Common myeloid progenitor, CD34-positive (primary cell): Measurements from ENCODE around the gene ANKRD17.

Experiments used
- CTCF ChIA-PET: fragments of 350-600 bp; sonication (Branson Sonifier 250); formaldehyde crosslinking; loops from one replicate; lab custom pipeline; 2021; ENCODE audit warnings: antibody characterized with exemption; lab: Charles Lee
- POLR2A ChIA-PET: fragments of 350-600 bp; sonication (Branson Sonifier 250); formaldehyde crosslinking; loops from one replicate; lab custom pipeline; 2021; ENCODE audit warnings: antibody characterized with exemption; lab: Charles Lee
- DNase-seq, 3 donors: peaks; one replicate each; pipeline versions ENCODE4 v3.0.0 to v3.0.0-alpha.2; 2013
- H3K27ac ChIP-seq, 2 experiments: 1 replicate in 1 of 2; 2 replicates in 1 of 2; pipeline ENCODE4 v1.7.0; 2013; ENCODE audit warnings: inconsistent platforms in 2 of 2, low read length in 2 of 2, mild to moderate bottlenecking in 2 of 2, low read depth in 1 of 2, moderate library complexity in 1 of 2; ENCODE audit not compliant: severe bottlenecking in 2 of 2, insufficient read depth in 1 of 2, poor library complexity in 1 of 2
- H3K27me3 ChIP-seq, 5 experiments: replicated peaks in 2 of 5; 1 replicate in 3 of 5; 2 replicates in 2 of 5; pipeline versions ENCODE4 v1.6.1 to v1.7.0; 2013; ENCODE audit warnings: low read length in 4 of 5, mild to moderate bottlenecking in 2 of 5, moderate library complexity in 2 of 5, inconsistent platforms in 1 of 5; ENCODE audit not compliant: insufficient read depth in 5 of 5, control insufficient read depth in 4 of 5
- H3K36me3 ChIP-seq, 4 experiments: 1 replicate in 2 of 4; 2 replicates in 2 of 4; pipeline versions ENCODE4 v1.6.1 to v1.7.0; 2013; ENCODE audit warnings: low read length in 3 of 4, control low read depth in 1 of 4, mild to moderate bottlenecking in 1 of 4; ENCODE audit not compliant: control insufficient read depth in 4 of 4, insufficient read depth in 4 of 4
- H3K4me1 ChIP-seq, 4 experiments: 1 replicate in 3 of 4; 2 replicates in 1 of 4; pipeline versions ENCODE4 v1.6.1 to v1.7.1; 2013; ENCODE audit warnings: low read length in 3 of 4, mild to moderate bottlenecking in 3 of 4, control low read depth in 1 of 4, inconsistent platforms in 1 of 4, moderate library complexity in 1 of 4; ENCODE audit not compliant: control insufficient read depth in 4 of 4, insufficient read depth in 4 of 4; ENCODE audit errors: control extremely low read depth in 1 of 4
- H3K4me3 ChIP-seq, 7 experiments: 1 replicate in 4 of 7; 2 replicates in 3 of 7; pipeline versions ENCODE4 v1.5.1 to v1.7.0; 2013; ENCODE audit warnings: mild to moderate bottlenecking in 7 of 7, low read length in 6 of 7, moderate library complexity in 6 of 7, inconsistent platforms in 2 of 7, low read depth in 2 of 7, control low read depth in 1 of 7; ENCODE audit not compliant: insufficient read depth in 4 of 7, control insufficient read depth in 1 of 7; ENCODE audit errors: extremely low read depth in 1 of 7
- H3K9me3 ChIP-seq, 5 experiments: 1 replicate in 4 of 5; 2 replicates in 1 of 5; pipeline versions ENCODE4 v1.6.1 to v1.7.1; 2013; ENCODE audit warnings: low read length in 4 of 5, mild to moderate bottlenecking in 2 of 5, inconsistent platforms in 1 of 5, low read depth in 1 of 5, moderate library complexity in 1 of 5; ENCODE audit not compliant: control insufficient read depth in 4 of 5, insufficient read depth in 2 of 5; ENCODE audit errors: control extremely low read depth in 1 of 5
- WGBS: methylation state at CpG from one replicate; pipeline ENCODE4 v1.1.5; 2013; ENCODE audit not compliant: insufficient coverage; 5-methylcytosine and 5-hydroxymethylcytosine counted together

Gene ANKRD17

DNA sequence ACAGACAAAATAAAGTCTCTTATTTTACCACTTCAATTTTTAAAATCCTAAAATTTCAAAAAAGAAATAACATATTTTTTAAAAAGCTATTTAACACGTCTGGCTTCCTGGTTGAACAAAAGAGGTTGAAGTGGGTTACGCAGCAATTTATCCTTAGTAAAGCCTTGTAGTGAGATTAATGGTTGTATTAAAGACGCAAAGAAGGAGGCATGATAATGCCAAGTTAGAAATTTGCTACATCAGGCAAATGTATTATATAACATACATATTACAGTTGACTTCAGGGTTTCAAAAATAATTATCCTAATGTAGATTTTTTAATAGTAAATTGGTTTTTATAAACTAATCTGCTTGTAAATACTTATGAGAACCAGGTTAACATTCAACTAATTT is 35.3 kb downstream of the ANKRD17 start:
- Histone ChIP-seq H3K4me3 (peak overlapping the region in 5 of 7 experiments; percentile 26 to 93 (median 77)), H3K4me1 (peaks cover 4 to 25% (median 17%) of the 10 kb centered on the region in 4 experiments), H3K9me3 (no peaks in the 10 kb centered on the region), H3K27ac (peak overlapping the region; percentile 97 to 98), H3K36me3 (peaks cover 0 to 2% (median under 1%) of the 10 kb centered on the region in 4 experiments), H3K27me3 (no peaks in the 10 kb centered on the region)
- no peak for DNase-seq
- no CpG with 5 or more reads among the region's 3 CpGs for WGBS
- ChIA-PET POLR2A (interaction anchor here (0.8 to 0.9 kb wide), 2 partner anchors 9 to 36 kb away, joined by 4 to 7 read pairs; partner anchors contain the start of gene ANKRD17), CTCF (interaction anchor here (0.9 to 1.9 kb wide), 4 partner anchors 12 to 35 kb away, joined by 3 to 5 read pairs (median 4); partner anchors contain the start of gene ANKRD17)

- 0% methylated on average over 4 of the region's 6 CpGs for WGBS
- CTCF ChIA-PET, result interaction anchor here (0.9 to 1.9 kb wide), 5 partner anchors 12 to 94 kb away, joined by 3 to 5 read pairs (median 4); partner anchors contain the start of gene ANKRD17
- POLR2A ChIA-PET, result interaction anchor here (0.8 to 1.0 kb wide), 3 partner anchors 9 to 37 kb away, joined by 3 to 7 read pairs (median 4); partner anchors contain the start of gene ANKRD17
These were observed 35.9 kb downstream of the ANKRD17 start for GRCh38 chr4:73222466-73223257.

DNA sequence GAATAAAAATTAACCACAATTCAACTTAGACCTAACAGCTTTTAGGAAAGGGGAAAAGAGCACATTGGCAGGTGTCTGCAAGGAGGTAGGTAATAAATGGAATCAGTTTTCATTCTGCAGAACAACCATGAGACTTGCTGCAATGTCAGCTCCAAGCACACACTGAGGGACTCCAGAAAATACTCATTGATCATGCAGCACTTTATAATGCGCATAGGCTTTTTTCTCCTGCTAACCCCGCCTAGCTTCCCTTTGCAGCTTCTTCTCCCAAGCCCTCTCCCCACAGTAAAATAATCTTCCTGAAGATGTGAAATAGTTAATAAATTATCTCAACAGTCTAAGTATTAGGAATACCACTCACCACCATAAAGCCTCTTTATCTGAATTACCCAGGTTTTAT is 36.9 kb downstream of the ANKRD17 start:
- Histone ChIP-seq H3K4me3 (peak overlapping the region in 6 of 7 experiments; percentile 35 to 93 (median 83)), H3K27me3 (no peaks in the 10 kb centered on the region), H3K4me1 (peaks cover 4 to 25% (median 17%) of the 10 kb centered on the region in 4 experiments), H3K27ac (peak overlapping the region in 1 of 2 experiments; percentile 98), H3K9me3 (no peaks in the 10 kb centered on the region), H3K36me3 (peaks cover 0 to 6% (median under 1%) of the 10 kb centered on the region in 4 experiments)
- ChIA-PET CTCF (interaction anchor here (0.9 to 1.9 kb wide), 4 partner anchors 13 to 93 kb away, joined by 3 to 5 read pairs (median 4); partner anchors contain the start of gene ANKRD17), POLR2A (no interaction called here)
- no peak for DNase-seq
- 100% methylated on average over 1 of the region's 2 CpGs for WGBS

More at GRCh38 chr4:73222466-73223257, 35.9 kb downstream of the ANKRD17 start:
- Histone ChIP-seq H3K36me3 (peaks cover 0 to 6% (median under 1%) of the 10 kb centered on the region in 4 experiments), H3K27ac (peak overlapping the region; percentile 97 to 98), H3K27me3 (no peaks in the 10 kb centered on the region), H3K4me3 (peak overlapping the region in 6 of 7 experiments; percentile 71 to 93 (median 83)), H3K4me1 (peaks cover 4 to 25% (median 17%) of the 10 kb centered on the region in 4 experiments), H3K9me3 (no peaks in the 10 kb centered on the region)
- DNase-seq, result peak; percentile 95 to 98 (median 97)

- H3K4me1 ChIP-seq, result peaks cover 4 to 25% (median 17%) of the 10 kb centered on the region in 4 experiments
- H3K4me3 ChIP-seq, result no peak overlapping the region
- ChIA-PET POLR2A (no interaction called here), CTCF (no interaction called here)
- H3K27ac ChIP-seq, result no peak overlapping the region
- no peaks in the 10 kb centered on the region for H3K27me3 ChIP-seq
- no peak for DNase-seq
- H3K36me3 ChIP-seq, result peaks cover 0 to 7% (median under 1%) of the 10 kb centered on the region in 4 experiments
- no peaks in the 10 kb centered on the region for H3K9me3 ChIP-seq
These were observed 37.8 kb downstream of the ANKRD17 start for GRCh38 chr4:73220815-73221214.

DNA sequence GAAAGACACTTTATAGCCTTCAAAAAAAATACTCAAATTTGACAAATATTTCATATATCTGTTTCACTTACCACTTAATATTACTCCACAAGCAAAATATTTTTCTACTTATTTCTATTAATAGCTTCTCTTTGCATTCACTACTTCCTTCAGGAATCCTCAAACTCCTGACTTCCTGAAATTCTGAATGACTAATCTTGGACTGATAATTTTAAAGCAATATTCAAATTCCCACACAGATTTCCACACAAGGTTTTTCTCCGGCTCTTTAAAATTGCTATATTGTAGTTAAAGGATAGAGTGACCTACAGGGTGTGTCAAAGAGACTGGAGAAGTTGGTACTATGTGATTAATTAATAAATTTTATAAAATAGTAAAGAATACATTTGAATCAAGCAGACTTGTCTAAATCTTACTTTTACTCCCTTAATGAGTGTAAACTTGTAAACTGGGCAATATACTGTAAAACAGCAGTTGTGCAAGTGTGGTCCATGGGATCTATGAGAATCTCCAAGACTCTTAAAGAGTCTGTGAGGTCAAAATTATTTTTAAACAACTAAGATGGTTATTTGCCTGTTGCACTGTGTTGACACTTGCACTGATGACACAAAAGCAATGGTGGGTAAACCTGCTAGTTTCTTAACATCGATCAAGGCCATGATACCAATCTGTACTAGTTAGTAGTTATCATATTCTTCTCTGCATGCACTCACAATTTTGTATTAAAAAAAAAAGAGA is 44.5 kb downstream of the ANKRD17 start:
- Histone ChIP-seq H3K36me3 (peaks cover 2 to 10% (median 6%) of the 10 kb centered on the region in 4 experiments), H3K4me1 (peaks cover 0 to 6% (median 4%) of the 10 kb centered on the region in 4 experiments), H3K9me3 (no peaks in the 10 kb centered on the region), H3K4me3 (no peak overlapping the region), H3K27me3 (no peaks in the 10 kb centered on the region), H3K27ac (no peak overlapping the region)
- WGBS, result 100% methylated on average over 1 of the region's 2 CpGs
- ChIA-PET POLR2A (no interaction called here), CTCF (interaction anchor here (0.9 to 1.3 kb wide), 2 partner anchors 19 to 62 kb away, joined by 3 read pairs; no protein-coding TSS in a partner anchor)
- DNase-seq, result no peak

DNA sequence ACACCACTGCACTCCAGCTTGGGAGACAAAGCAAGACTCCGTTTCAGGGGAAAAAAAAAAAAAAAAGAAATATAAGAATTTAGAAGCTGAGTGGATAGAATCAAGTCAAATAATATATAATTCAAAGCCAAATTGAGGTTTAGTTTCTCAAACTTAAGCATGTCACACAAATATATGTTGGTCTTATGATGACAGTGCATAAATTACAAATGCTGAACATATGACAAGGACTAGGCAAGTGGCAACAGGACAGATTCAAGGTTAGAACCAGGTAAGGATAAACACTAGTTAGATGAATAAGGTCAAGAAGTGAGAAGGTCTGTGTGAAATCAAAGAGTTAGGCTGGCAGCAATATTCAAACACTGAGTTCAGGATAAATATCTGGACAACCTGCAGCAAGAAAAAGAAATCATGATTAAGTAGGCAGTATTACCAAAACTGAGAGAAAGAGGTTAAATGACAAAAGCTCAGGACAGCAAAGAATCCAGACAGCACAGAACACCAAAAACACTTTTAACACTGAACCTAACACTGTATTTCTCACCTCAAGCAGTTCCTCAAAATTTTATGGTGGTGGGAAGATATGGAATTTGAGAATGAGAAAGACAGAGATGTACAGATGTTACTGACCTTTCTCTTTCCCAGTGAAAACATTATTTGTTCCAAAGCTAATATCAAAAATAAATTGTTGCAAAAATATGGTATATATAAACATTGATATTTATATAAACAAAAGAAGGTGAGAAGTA is 45.4 kb downstream of the ANKRD17 start:
- H3K4me3 ChIP-seq, result no peak overlapping the region
- peaks cover 0 to 6% (median 4%) of the 10 kb centered on the region in 4 experiments for H3K4me1 ChIP-seq
- H3K27ac ChIP-seq, result no peak overlapping the region
- H3K27me3 ChIP-seq, result no peaks in the 10 kb centered on the region
- peaks cover 0 to 3% (median 0%) of the 10 kb centered on the region in 5 experiments for H3K9me3 ChIP-seq
- DNase-seq, result no peak
- peaks cover 4 to 8% (median 7%) of the 10 kb centered on the region in 4 experiments for H3K36me3 ChIP-seq
- CTCF ChIA-PET, result interaction anchor here (0.9 to 2.2 kb wide), 4 partner anchors 17 to 61 kb away, joined by 3 to 6 read pairs (median 3); no protein-coding TSS in a partner anchor
- no CpG with 5 or more reads among the region's 1 CpG for WGBS
- POLR2A ChIA-PET, result interaction anchor here (0.6 kb wide), 1 partner anchor 9 kb away, joined by 3 read pairs; no protein-coding TSS in a partner anchor
